MM.1S (cell line): ENCODE results near the gene C16orf54.
A peak's percentile ranks its signal among the peaks of the same experiment; 100 is the strongest.

ENCODE experiments used
- DNase-seq: peaks from one replicate; pipeline ENCODE4 v3.0.0-alpha.2; 2015
- H2AFZ ChIP-seq: fragments of 300-600 bp; sonication (generic); 2 replicates; pipeline ENCODE4 v1.6.0; 2016; ENCODE audit warnings: antibody characterized with exemption, low read length
- H3F3A ChIP-seq: fragments of 300-600 bp; sonication (generic); 2 replicates; pipeline ENCODE4 v1.6.1; 2016; ENCODE audit warnings: mild to moderate bottlenecking, antibody characterized with exemption, low read length, moderate library complexity, mixed read lengths; ENCODE audit not compliant: insufficient read depth
- H3K27ac ChIP-seq: fragments of 300-600 bp; sonication (generic); 2 replicates; pipeline ENCODE4 v1.5.1; 2016; ENCODE audit warnings: mild to moderate bottlenecking, low read length
- H3K27me3 ChIP-seq: fragments of 300-600 bp; sonication (generic); replicated peaks from 2 replicates; pipeline ENCODE4 v1.6.0; 2016; ENCODE audit warnings: low read length; ENCODE audit not compliant: insufficient read depth
- H3K36me3 ChIP-seq: fragments of 300-600 bp; sonication (generic); replicated peaks from 2 replicates; pipeline ENCODE4 v1.6.1; 2016; ENCODE audit warnings: mild to moderate bottlenecking, low read length, mixed read lengths; ENCODE audit not compliant: insufficient read depth
- H3K4me1 ChIP-seq: fragments of 300-600 bp; sonication (generic); 2 replicates; pipeline ENCODE4 v1.6.1; 2016; ENCODE audit warnings: low read length, mixed read lengths
- H3K4me2 ChIP-seq: fragments of 300-600 bp; sonication (generic); 2 replicates; pipeline ENCODE4 v1.6.0; 2016; ENCODE audit warnings: low read depth, low read length
- H3K4me3 ChIP-seq: fragments of 300-600 bp; sonication (generic); 2 replicates; pipeline ENCODE4 v1.5.1; 2016; ENCODE audit warnings: low read length, mixed read lengths
- H3K79me2 ChIP-seq: fragments of 300-600 bp; sonication (generic); 2 replicates; pipeline ENCODE4 v1.6.1; 2016; ENCODE audit warnings: mixed run types, low read length, mixed read lengths
- H3K9ac ChIP-seq: fragments of 300-600 bp; sonication (generic); 2 replicates; pipeline ENCODE4 v1.6.1; 2016; ENCODE audit warnings: low read length, mixed read lengths
- H3K9me2 ChIP-seq: fragments of 300-600 bp; sonication (generic); replicated peaks from 2 replicates; pipeline ENCODE4 v1.6.1; 2016; ENCODE audit warnings: mild to moderate bottlenecking, low read length, mixed read lengths; ENCODE audit not compliant: insufficient read depth
- H3K9me3 ChIP-seq: fragments of 300-600 bp; sonication (generic); replicated peaks from 2 replicates; pipeline ENCODE4 v1.6.1; 2016; ENCODE audit warnings: mild to moderate bottlenecking, low read length, mixed read lengths; ENCODE audit not compliant: insufficient read depth
- H4K20me1 ChIP-seq: fragments of 300-600 bp; sonication (generic); 2 replicates; pipeline ENCODE4 v1.6.1; 2016; ENCODE audit warnings: mild to moderate bottlenecking, low read length, moderate library complexity, mixed read lengths; ENCODE audit not compliant: insufficient read depth
- EZH2 ChIP-seq: fragments of 300-600 bp; sonication (generic); optimal IDR thresholded peaks from 2 replicates; pipeline ENCODE3; 2017; ENCODE audit warnings: low read depth, mild to moderate bottlenecking, antibody characterized with exemption, low read length, mixed read lengths
- EZH2phosphoT487 ChIP-seq: fragments of 300-600 bp; sonication (generic); IDR thresholded peaks from 2 replicates; pipeline ENCODE4 v1.6.1; 2018; ENCODE audit warnings: antibody characterized with exemption, low read length
- TF ChIP-seq, protein P1 (sequence below): fragments of 300-600 bp; sonication (generic); IDR thresholded peaks from 2 replicates; pipeline ENCODE4 v1.5.1; 2016; ENCODE audit warnings: antibody characterized with exemption, low read length, mixed read lengths

The C16orf54 gene

DNA sequence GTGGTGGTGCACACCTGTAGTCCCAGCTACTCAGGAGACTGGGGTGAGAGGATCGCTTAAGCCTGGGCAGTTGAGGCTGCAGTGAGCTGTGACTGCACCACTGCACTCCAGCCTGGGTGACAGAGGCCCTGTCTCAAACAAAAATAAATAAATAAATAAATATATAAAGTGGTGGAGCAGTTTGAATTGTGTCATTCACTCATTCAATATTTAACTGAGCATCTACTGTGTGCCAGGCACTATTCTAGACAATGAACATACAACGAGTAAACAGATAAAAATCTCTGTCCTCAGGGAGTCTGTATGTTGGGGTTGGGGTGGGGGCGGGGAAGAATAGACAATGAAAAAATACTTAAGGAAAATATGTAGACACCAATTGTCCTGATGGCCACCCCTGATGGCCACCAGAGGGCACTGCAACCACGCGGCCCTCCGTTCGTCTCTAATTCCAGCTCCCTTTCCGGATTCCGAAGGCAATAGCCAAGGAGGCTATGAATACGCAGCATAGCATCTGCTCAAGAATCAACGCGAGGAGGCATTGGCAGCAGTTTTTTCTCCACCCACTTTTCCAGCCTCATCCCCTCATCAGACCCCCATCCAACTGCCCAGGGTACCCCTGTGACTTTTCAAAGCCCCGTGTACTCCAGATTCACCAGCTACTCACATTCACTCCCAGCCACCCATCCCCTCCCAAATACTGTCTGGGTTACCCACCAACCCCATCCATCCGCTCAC is 45.4 kb downstream of the C16orf54 start:
- H3K79me2 ChIP-seq: no peaks in the 10 kb centered on the region
- TF ChIP-seq, protein P1, sequence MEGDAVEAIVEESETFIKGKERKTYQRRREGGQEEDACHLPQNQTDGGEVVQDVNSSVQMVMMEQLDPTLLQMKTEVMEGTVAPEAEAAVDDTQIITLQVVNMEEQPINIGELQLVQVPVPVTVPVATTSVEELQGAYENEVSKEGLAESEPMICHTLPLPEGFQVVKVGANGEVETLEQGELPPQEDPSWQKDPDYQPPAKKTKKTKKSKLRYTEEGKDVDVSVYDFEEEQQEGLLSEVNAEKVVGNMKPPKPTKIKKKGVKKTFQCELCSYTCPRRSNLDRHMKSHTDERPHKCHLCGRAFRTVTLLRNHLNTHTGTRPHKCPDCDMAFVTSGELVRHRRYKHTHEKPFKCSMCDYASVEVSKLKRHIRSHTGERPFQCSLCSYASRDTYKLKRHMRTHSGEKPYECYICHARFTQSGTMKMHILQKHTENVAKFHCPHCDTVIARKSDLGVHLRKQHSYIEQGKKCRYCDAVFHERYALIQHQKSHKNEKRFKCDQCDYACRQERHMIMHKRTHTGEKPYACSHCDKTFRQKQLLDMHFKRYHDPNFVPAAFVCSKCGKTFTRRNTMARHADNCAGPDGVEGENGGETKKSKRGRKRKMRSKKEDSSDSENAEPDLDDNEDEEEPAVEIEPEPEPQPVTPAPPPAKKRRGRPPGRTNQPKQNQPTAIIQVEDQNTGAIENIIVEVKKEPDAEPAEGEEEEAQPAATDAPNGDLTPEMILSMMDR: peak; percentile 80
- TF ChIP-seq EZH2phosphoT487: no peak
- no peak for TF ChIP-seq EZH2
- H2AFZ ChIP-seq: no peak overlapping the region
- H3K9me2 ChIP-seq: no peaks in the 10 kb centered on the region
- H3K27ac ChIP-seq: no peak overlapping the region
- H3K9me3 ChIP-seq: no peaks in the 10 kb centered on the region
- H3F3A ChIP-seq: peaks cover 14% of the 10 kb centered on the region; the same call in 1 of the 2 replicates
- no peak overlapping the region for H3K4me3 ChIP-seq
- H4K20me1 ChIP-seq: no peaks in the 10 kb centered on the region
- no peaks in the 10 kb centered on the region for H3K36me3 ChIP-seq
- H3K9ac ChIP-seq: no peak overlapping the region
- peak; percentile 66 for DNase-seq
- H3K4me2 ChIP-seq: peak overlapping the region; percentile 28; the same call in 1 of the 2 replicates
- H3K4me1 ChIP-seq: peaks cover 17% of the 10 kb centered on the region
- H3K27me3 ChIP-seq: no peaks in the 10 kb centered on the region; the same call in 1 of the 2 replicates

DNA sequence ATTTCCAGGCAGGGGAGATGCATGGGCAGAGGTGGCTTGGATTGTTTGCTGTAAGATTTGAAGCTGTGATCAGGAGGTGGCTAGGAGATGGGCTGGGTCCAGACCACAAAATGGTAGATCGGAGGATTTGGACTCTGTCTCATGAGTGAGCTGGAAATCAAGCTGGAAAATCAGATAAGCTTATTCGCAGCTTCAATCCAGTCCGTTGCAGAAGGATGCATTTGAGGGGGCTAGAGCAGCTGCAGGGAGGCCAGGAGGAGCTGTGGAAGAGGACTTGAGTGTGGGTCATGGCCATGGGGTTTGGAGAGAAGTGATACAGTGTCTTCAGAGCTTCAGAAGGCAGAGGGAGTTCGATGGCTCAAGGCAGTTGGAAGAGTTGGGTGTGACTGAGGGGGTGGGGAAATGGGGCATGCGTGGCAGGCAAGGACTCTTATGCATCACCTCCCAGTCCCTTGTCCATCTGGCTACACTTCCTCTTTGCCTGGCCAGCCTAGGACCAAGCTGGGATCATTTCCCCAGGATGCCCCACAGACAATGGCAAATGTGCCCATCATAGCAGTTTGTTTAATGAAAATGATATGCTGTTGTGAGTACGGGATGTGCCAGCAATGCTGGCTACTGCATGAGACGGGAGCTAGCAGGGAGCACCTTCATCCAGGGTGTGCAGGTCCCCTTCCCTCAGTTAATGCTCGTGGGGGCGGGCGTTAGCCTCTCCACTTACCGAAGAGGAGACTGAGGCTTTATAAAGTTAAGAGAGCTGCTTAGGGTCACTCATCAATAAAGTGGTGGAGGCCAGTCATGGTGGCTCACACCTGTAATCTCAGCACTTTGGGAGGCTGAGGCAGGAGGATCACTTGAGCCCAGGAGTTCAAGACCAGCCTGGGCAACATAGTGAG is 46.2 kb downstream of the C16orf54 start:
- no peaks in the 10 kb centered on the region; the same call in 1 of the 2 replicates for H3K27me3 ChIP-seq
- peaks cover 17% of the 10 kb centered on the region for H3K4me1 ChIP-seq
- no peak overlapping the region for H2AFZ ChIP-seq
- no peaks in the 10 kb centered on the region for H3K9me2 ChIP-seq
- DNase-seq: no peak
- no peak overlapping the region for H3K4me3 ChIP-seq
- TF ChIP-seq EZH2phosphoT487 (no peak), EZH2 (no peak)
- TF ChIP-seq, protein P1: no peak
- H3K27ac ChIP-seq: no peak overlapping the region
- no peaks in the 10 kb centered on the region for H3K9me3 ChIP-seq
- peaks cover 14% of the 10 kb centered on the region; the same call in 1 of the 2 replicates for H3F3A ChIP-seq
- no peak overlapping the region for H3K9ac ChIP-seq
- H4K20me1 ChIP-seq: no peaks in the 10 kb centered on the region
- no peak overlapping the region for H3K4me2 ChIP-seq
- no peaks in the 10 kb centered on the region for H3K36me3 ChIP-seq
- H3K79me2 ChIP-seq: no peaks in the 10 kb centered on the region

DNA sequence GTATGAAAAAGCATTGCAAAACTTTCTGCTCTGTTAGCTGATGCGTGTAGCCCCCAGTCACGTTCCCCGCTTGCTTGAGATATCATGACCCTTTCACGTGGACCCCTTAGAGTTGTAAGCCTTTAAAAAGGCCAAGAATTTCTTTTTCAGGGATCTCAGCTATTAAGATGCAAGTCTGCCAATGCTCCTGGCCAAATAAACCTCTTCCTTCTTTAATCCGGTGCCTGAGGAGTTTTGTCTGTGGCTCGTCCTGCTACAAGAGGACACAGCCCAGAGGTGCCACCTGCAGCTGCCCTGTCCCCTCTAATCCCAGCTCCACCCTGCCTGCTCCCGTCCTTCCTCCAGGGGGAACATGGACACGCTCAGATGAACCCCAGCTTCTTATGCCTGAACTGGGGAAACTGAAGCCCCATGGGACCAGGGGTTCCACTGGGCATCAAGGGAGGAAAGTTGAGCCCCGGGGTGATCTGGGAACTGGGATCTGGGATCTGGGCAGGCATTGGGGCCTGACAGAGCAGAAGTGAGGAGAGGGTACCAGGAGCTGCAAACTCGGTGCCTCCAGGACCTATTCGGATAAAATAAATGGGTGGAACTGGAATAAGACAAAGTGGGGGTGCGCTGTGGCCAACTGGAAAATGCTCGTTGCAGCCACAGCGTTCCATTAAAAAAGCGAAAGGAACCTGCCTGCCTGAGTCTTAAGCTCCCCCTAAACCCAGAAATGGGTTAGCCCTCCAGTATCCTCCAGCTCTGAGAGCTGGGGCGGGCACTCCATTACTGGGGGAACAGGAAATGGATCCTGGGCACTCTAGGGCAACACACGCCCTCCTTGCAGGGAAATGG is 47.1 kb downstream of the C16orf54 start:
- no peak overlapping the region for H3K27ac ChIP-seq
- H2AFZ ChIP-seq: no peak overlapping the region
- no peak overlapping the region for H3K4me2 ChIP-seq
- peaks cover 14% of the 10 kb centered on the region; the same call in 1 of the 2 replicates for H3F3A ChIP-seq
- H3K27me3 ChIP-seq: no peaks in the 10 kb centered on the region; the same call in 1 of the 2 replicates
- H3K79me2 ChIP-seq: no peaks in the 10 kb centered on the region
- DNase-seq: no peak
- no peaks in the 10 kb centered on the region for H3K36me3 ChIP-seq
- H3K4me3 ChIP-seq: no peak overlapping the region
- no peaks in the 10 kb centered on the region for H3K9me3 ChIP-seq
- H3K9ac ChIP-seq: no peak overlapping the region
- no peaks in the 10 kb centered on the region for H4K20me1 ChIP-seq
- TF ChIP-seq, protein P1: no peak
- no peak for TF ChIP-seq EZH2phosphoT487
- peaks cover 17% of the 10 kb centered on the region for H3K4me1 ChIP-seq
- H3K9me2 ChIP-seq: no peaks in the 10 kb centered on the region
